Mesenchymal stem cell (in vitro differentiated cells and primary cell): ENCODE measurements around the gene KIF1B.

Source experiments
- DNase-seq: peaks from one replicate; pipeline ENCODE4 v3.0.0-alpha.2; 2013
- H2AFZ ChIP-seq: one replicate; pipeline ENCODE4 v1.6.1; 2013; ENCODE audit warnings: low read depth, mild to moderate bottlenecking, control low read depth, inconsistent platforms, low read length, moderate library complexity
- H2AK5ac ChIP-seq: 2 replicates; pipeline ENCODE4 v1.6.1; 2013; ENCODE audit warnings: low read length, moderate library complexity, mild to moderate bottlenecking, inconsistent platforms; ENCODE audit not compliant: severe bottlenecking
- H2BK120ac ChIP-seq: one replicate; pipeline ENCODE4 v1.6.1; 2013; ENCODE audit warnings: low read depth, mild to moderate bottlenecking, inconsistent platforms, low read length, moderate library complexity
- H2BK12ac ChIP-seq, 2 experiments: one replicate each; pipeline ENCODE4 v1.6.1; 2013; ENCODE audit warnings: inconsistent platforms in 2 of 2, low read length in 2 of 2, mild to moderate bottlenecking in 2 of 2, moderate library complexity in 2 of 2, control low read depth in 1 of 2
- H2BK15ac ChIP-seq: one replicate; pipeline ENCODE4 v1.6.1; 2013; ENCODE audit warnings: mild to moderate bottlenecking, low read depth, inconsistent platforms; ENCODE audit not compliant: poor library complexity, severe bottlenecking
- H2BK5ac ChIP-seq: 2 replicates; pipeline ENCODE4 v1.6.1; 2013; ENCODE audit warnings: low read depth, mild to moderate bottlenecking, low read length, control low read depth, inconsistent platforms; ENCODE audit not compliant: poor library complexity, severe bottlenecking
- H3K14ac ChIP-seq, 2 experiments: one replicate each; pipeline ENCODE4 v1.6.1; 2013; ENCODE audit warnings: inconsistent platforms in 2 of 2, low read length in 2 of 2, control low read depth in 1 of 2, mild to moderate bottlenecking in 1 of 2, moderate library complexity in 1 of 2
- H3K18ac ChIP-seq, 2 experiments: one replicate each; pipeline ENCODE4 v1.6.1; 2013; ENCODE audit warnings: inconsistent platforms in 2 of 2, low read length in 2 of 2, control low read depth in 1 of 2, low read depth in 1 of 2, mild to moderate bottlenecking in 1 of 2
- H3K23ac ChIP-seq, 2 experiments: one replicate each; pipeline ENCODE4 v1.6.1; 2013; ENCODE audit warnings: inconsistent platforms in 2 of 2, low read length in 2 of 2, mild to moderate bottlenecking in 2 of 2, moderate library complexity in 2 of 2, control low read depth in 1 of 2
- H3K27ac ChIP-seq: 2 replicates; pipeline ENCODE4 v1.5.1; 2013; ENCODE audit warnings: mild to moderate bottlenecking, moderate library complexity, low read length, control low read depth, inconsistent platforms; ENCODE audit not compliant: poor library complexity, severe bottlenecking
- H3K27me3 ChIP-seq, 2 experiments: 2 replicates each; pipeline versions ENCODE4 v1.6.1 to v1.7.0; 2013; ENCODE audit warnings: low read length in 2 of 2, mild to moderate bottlenecking in 2 of 2, moderate library complexity in 2 of 2, control low read depth in 1 of 2, inconsistent platforms in 1 of 2; ENCODE audit not compliant: control insufficient read depth in 1 of 2, insufficient read depth in 1 of 2
- H3K36me3 ChIP-seq, 2 experiments: 2 replicates each; pipeline versions ENCODE4 v1.6.1 to v1.7.0; 2013; ENCODE audit warnings: low read length in 2 of 2, control low read depth in 1 of 2, inconsistent platforms in 1 of 2, low read depth in 1 of 2, mild to moderate bottlenecking in 1 of 2; ENCODE audit not compliant: insufficient read depth in 2 of 2, control insufficient read depth in 1 of 2
- H3K4ac ChIP-seq, 2 experiments: one replicate each; pipeline ENCODE4 v1.6.1; 2013; ENCODE audit warnings: inconsistent platforms in 2 of 2, low read length in 2 of 2, mild to moderate bottlenecking in 2 of 2, moderate library complexity in 2 of 2, control low read depth in 1 of 2, low read depth in 1 of 2
- H3K4me1 ChIP-seq: 2 replicates; pipeline ENCODE4 v1.6.1; 2013; ENCODE audit warnings: low read depth, low read length, control low read depth; ENCODE audit not compliant: control insufficient read depth, insufficient read depth
- H3K4me2 ChIP-seq: 2 replicates; pipeline ENCODE4 v1.6.1; 2013; ENCODE audit warnings: low read length, mild to moderate bottlenecking, inconsistent platforms; ENCODE audit not compliant: poor library complexity, severe bottlenecking
- H3K4me3 ChIP-seq, 2 experiments: 2 replicates each; pipeline versions ENCODE4 v1.5.1 to v1.7.0; 2013; ENCODE audit warnings: low read length in 2 of 2, mild to moderate bottlenecking in 2 of 2, control low read depth in 1 of 2, low read depth in 1 of 2; ENCODE audit not compliant: insufficient read depth in 1 of 2
- H3K79me1 ChIP-seq: replicated peaks from 2 replicates; pipeline ENCODE4 v1.6.1; 2013; ENCODE audit warnings: mild to moderate bottlenecking, control low read depth, low read length, inconsistent platforms; ENCODE audit not compliant: poor library complexity, severe bottlenecking
- H3K9ac ChIP-seq: 2 replicates; pipeline ENCODE4 v1.7.0; 2013; ENCODE audit warnings: mild to moderate bottlenecking, low read length, moderate library complexity
- H3K9me3 ChIP-seq: 2 replicates; pipeline ENCODE4 v1.7.0; 2013; ENCODE audit warnings: mild to moderate bottlenecking, low read length; ENCODE audit not compliant: control insufficient read depth
- H4K8ac ChIP-seq: one replicate; pipeline ENCODE4 v1.6.1; 2013; ENCODE audit warnings: inconsistent platforms, mild to moderate bottlenecking, low read length, moderate library complexity
- H4K91ac ChIP-seq: one replicate; pipeline ENCODE4 v1.6.1; 2013; ENCODE audit warnings: mild to moderate bottlenecking, low read length, inconsistent platforms
- WGBS: methylation state at CpG from one replicate; pipeline ENCODE4 v1.1.7; 2013; ENCODE audit warnings: mixed read lengths; 5-methylcytosine and 5-hydroxymethylcytosine counted together

Gene KIF1B

GRCh38 chr1:10389271-10389973 lies 179.1 kb downstream of the KIF1B start:
- no peak overlapping the region for H3K4me3 ChIP-seq

GRCh38 chr1:10396870-10397269 lies 186.5 kb downstream of the KIF1B start:
- Histone ChIP-seq H2BK15ac (no peak overlapping the region), H3K4me3 (no peak overlapping the region), H3K9ac (no peak overlapping the region), H3K4me2 (no peak overlapping the region), H2BK120ac (no peak overlapping the region), H2BK12ac (no peak overlapping the region), H3K4me1 (peaks cover 5% of the 10 kb centered on the region), H3K4ac (no peak overlapping the region), H2AK5ac (no peak overlapping the region), H3K18ac (no peak overlapping the region), H3K9me3 (peaks cover 9% of the 10 kb centered on the region), H4K8ac (no peak overlapping the region), H3K36me3 (peaks cover 3 to 8% of the 10 kb centered on the region in 2 experiments), H3K79me1 (peaks cover 1% of the 10 kb centered on the region), H2BK5ac (no peak overlapping the region), H3K27me3 (no peaks in the 10 kb centered on the region), H4K91ac (no peak overlapping the region), H3K14ac (no peak overlapping the region), H3K27ac (no peak overlapping the region), H3K23ac (no peak overlapping the region), H2AFZ (no peak overlapping the region)
- 100% methylated on average over 2 of the region's 3 CpGs for WGBS
- DNase-seq = no peak

More at GRCh38 chr1:10389271-10389973, 179.1 kb downstream of the KIF1B start:
- H4K91ac ChIP-seq = no peak overlapping the region
- no peak overlapping the region for H2AFZ ChIP-seq
- H2AK5ac ChIP-seq = no peak overlapping the region
- H3K36me3 ChIP-seq = peaks cover under 1 to 5% of the 10 kb centered on the region in 2 experiments
- 96% methylated on average over 5 of the region's 6 CpGs for WGBS
- no peak overlapping the region for H3K23ac ChIP-seq
- no peak overlapping the region for H3K4me2 ChIP-seq
- no peaks in the 10 kb centered on the region for H3K27me3 ChIP-seq
- H3K14ac ChIP-seq = no peak overlapping the region
- peak overlapping the region in 1 of 2 experiments; percentile 63 for H2BK12ac ChIP-seq
- DNase-seq = no peak
- H3K4me1 ChIP-seq = peaks cover 2% of the 10 kb centered on the region
- no peak overlapping the region for H4K8ac ChIP-seq
- H3K18ac ChIP-seq = no peak overlapping the region
- no peak overlapping the region for H2BK5ac ChIP-seq
- H3K9ac ChIP-seq = peak overlapping the region; percentile 29
- peaks cover 7% of the 10 kb centered on the region for H3K9me3 ChIP-seq
- no peak overlapping the region for H3K4ac ChIP-seq
- peaks cover 3% of the 10 kb centered on the region for H3K79me1 ChIP-seq
- no peak overlapping the region for H2BK120ac ChIP-seq
- H2BK15ac ChIP-seq = no peak overlapping the region
- no peak overlapping the region for H3K27ac ChIP-seq

GRCh38 chr1:10398278-10398733 lies 187.9 kb downstream of the KIF1B start:
- Histone ChIP-seq H3K27ac (peak overlapping the region; percentile 53), H4K8ac (no peak overlapping the region), H3K27me3 (no peaks in the 10 kb centered on the region), H3K9me3 (peaks cover 9% of the 10 kb centered on the region), H2AFZ (peak overlapping the region; percentile 80), H2AK5ac (no peak overlapping the region), H2BK5ac (no peak overlapping the region), H3K4me2 (peak overlapping the region; percentile 86), H3K4me3 (peak overlapping the region; percentile 76 to 89), H2BK120ac (no peak overlapping the region), H3K79me1 (peaks cover 1% of the 10 kb centered on the region), H3K36me3 (peaks cover 5 to 21% of the 10 kb centered on the region in 2 experiments), H3K23ac (peak overlapping the region in 1 of 2 experiments; percentile 1), H3K4ac (peak overlapping the region; percentile 19 to 75), H2BK15ac (no peak overlapping the region), H3K9ac (peak overlapping the region; percentile 95), H3K18ac (peak overlapping the region in 1 of 2 experiments; percentile 76), H3K4me1 (peaks cover 5% of the 10 kb centered on the region), H3K14ac (peak overlapping the region in 1 of 2 experiments; percentile 6), H2BK12ac (peak overlapping the region in 1 of 2 experiments; percentile 17), H4K91ac (no peak overlapping the region)
- WGBS = 2% methylated on average over 34 of the region's 34 CpGs
- DNase-seq = no peak

DNA sequence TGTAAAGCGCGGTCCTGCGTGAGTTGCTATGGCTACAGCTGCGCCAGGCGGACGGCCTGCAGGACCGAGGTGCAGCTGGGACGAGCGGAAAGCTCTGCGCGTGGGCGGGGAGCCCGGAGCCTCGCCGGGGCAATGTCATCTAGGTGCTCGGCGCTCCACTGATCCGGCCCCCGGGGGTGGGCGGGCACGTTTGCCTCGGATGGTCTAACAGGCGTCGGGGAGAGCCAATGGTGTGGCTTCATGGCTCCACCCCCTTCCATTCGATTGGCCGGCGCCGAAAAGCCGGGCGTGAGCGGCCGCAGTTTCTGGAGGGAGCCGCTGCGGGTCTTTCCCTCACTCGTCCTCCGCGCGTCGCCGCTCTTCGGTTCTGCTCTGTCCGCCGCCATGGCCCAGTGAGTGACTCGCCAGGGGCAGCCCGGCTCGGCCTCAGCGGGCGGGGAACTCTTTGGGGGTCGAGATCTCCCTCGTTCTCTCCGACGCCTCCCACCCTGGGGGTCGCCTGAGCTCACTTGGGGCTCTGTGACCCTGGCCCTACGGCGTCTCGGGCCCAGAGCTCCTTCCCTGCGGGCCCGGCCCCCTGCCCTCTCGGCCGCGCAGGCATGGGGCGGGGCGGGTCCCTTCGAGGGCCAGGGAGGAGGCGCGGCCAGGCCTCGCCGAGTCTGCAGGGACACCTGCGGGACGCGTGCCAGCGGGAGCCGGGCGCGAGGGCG lies 188.5 kb downstream of the KIF1B start, which contains the start of gene PGD:
PGD (plus strand) TSS at position 331 of the 710 bp plus-strand sequence; CDS start at position 385, 54 bp downstream.
- peak within 1 kb of the TSS in 1 of 2 experiments; percentile 96 for H3K14ac ChIP-seq
- H2AK5ac ChIP-seq = no peak within 1 kb of the TSS
- peak within 1 kb of the TSS; percentile 82 for H4K8ac ChIP-seq
- peak within 1 kb of the TSS; percentile 86 for H3K4me2 ChIP-seq
- peak within 1 kb of the TSS; percentile 49 for H2BK15ac ChIP-seq
- WGBS = under 1% methylated on average over 72 of the region's 76 CpGs
- H3K9me3 ChIP-seq = peaks cover 7% of the 10 kb centered on the region
- H3K27ac ChIP-seq = peak within 1 kb of the TSS; percentile 90
- H3K4me3 ChIP-seq = peak within 1 kb of the TSS; percentile 89 to 91
- peaks cover 5 to 26% of the 10 kb centered on the region in 2 experiments for H3K36me3 ChIP-seq
- H3K23ac ChIP-seq = peak within 1 kb of the TSS in 1 of 2 experiments; percentile 77
- H3K4me1 ChIP-seq = peaks cover 5% of the 10 kb centered on the region
- peak within 1 kb of the TSS; percentile 71 for H2BK120ac ChIP-seq
- peak within 1 kb of the TSS in 1 of 2 experiments; percentile 68 for H2BK12ac ChIP-seq
- H3K27me3 ChIP-seq = no peaks in the 10 kb centered on the region
- peak within 1 kb of the TSS; percentile 81 for H2BK5ac ChIP-seq
- H4K91ac ChIP-seq = peak within 1 kb of the TSS; percentile 34
- H3K18ac ChIP-seq = peak within 1 kb of the TSS; percentile 69 to 94
- H3K79me1 ChIP-seq = peaks cover 1% of the 10 kb centered on the region
- H3K4ac ChIP-seq = peak within 1 kb of the TSS; percentile 75 to 96
- peak; percentile 99 for DNase-seq
- H3K9ac ChIP-seq = peak within 1 kb of the TSS; percentile 95
- peak within 1 kb of the TSS; percentile 80 for H2AFZ ChIP-seq
